Gastrocnemius medialis (tissue), 4 donors: Measurements from ENCODE around the gene ENDOV.

ENCODE experiments used
- POLR2A ChIP-seq, 2 donors: fragments of 450-650 bp; IDR thresholded peaks; one replicate each; pipeline ENCODE4 v1.6.1; 2017; ENCODE audit warnings: antibody characterized with exemption in 2 of 2, mild to moderate bottlenecking in 2 of 2, moderate library complexity in 2 of 2
- TF ChIP-seq, protein P1 (sequence below), 5 experiments: fragments of 450-650 bp in 3 of 5; fragments of 200-600 bp in 2 of 5; sonication (generic) in 2 of 5; IDR thresholded peaks in 4 of 5; conservative IDR thresholded peaks in 1 of 5; 1 replicate in 4 of 5; 2 replicates in 1 of 5; pipeline ENCODE4 v1.5.1; 2016 to 2019; ENCODE audit warnings: antibody characterized with exemption in 5 of 5, mild to moderate bottlenecking in 3 of 5, moderate library complexity in 3 of 5

- TF ChIP-seq, protein P1, sequence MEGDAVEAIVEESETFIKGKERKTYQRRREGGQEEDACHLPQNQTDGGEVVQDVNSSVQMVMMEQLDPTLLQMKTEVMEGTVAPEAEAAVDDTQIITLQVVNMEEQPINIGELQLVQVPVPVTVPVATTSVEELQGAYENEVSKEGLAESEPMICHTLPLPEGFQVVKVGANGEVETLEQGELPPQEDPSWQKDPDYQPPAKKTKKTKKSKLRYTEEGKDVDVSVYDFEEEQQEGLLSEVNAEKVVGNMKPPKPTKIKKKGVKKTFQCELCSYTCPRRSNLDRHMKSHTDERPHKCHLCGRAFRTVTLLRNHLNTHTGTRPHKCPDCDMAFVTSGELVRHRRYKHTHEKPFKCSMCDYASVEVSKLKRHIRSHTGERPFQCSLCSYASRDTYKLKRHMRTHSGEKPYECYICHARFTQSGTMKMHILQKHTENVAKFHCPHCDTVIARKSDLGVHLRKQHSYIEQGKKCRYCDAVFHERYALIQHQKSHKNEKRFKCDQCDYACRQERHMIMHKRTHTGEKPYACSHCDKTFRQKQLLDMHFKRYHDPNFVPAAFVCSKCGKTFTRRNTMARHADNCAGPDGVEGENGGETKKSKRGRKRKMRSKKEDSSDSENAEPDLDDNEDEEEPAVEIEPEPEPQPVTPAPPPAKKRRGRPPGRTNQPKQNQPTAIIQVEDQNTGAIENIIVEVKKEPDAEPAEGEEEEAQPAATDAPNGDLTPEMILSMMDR (IDR thresholded peaks at IDR 0.05 in 4 of 5, conservative IDR thresholded peaks at IDR 0.05 in 1 of 5) = no peak
- no peak for TF ChIP-seq POLR2A (IDR thresholded peaks at IDR 0.05)
Measured at GRCh38 chr17:80432350-80432955, 17.5 kb downstream of the ENDOV start.
